ENCODE measurements around the gene SELENOW.

The SELENOW gene

GRCh38 chr19:47826800-47827199 lies 48.3 kb downstream of the SELENOW start:
- DNase-seq, result no peak

- no peak for DNase-seq
These were observed 54.2 kb downstream of the SELENOW start for GRCh38 chr19:47832723-47833122.
